Ovary (tissue), 9 donors: ENCODE data around the gene MEGF6. TPM values are rescaled to one million over a fixed set of nuclear protein-coding genes. Genes with fewer than 3 reads are reported as not detected.

ENCODE experiments used
- DNase-seq, 5 donors: peaks; one replicate each; pipeline ENCODE4 v3.0.0-alpha.2; 2019 to 2020
- H3K27ac ChIP-seq, 2 donors: fragments of 200-600 bp; one replicate each; pipeline versions ENCODE4 v1.5.1 to v1.8.0; 2019 to 2022
- H3K27me3 ChIP-seq: fragments of 200-600 bp; one replicate; pipeline ENCODE4 v1.8.0; 2022
- H3K36me3 ChIP-seq: fragments of 200-600 bp; sonication (generic); one replicate; pipeline ENCODE4 v1.5.1; 2019
- H3K4me1 ChIP-seq: one replicate; pipeline ENCODE4 v1.8.1; 2013; ENCODE audit warnings: mild to moderate bottlenecking, moderate library complexity; ENCODE audit not compliant: insufficient read depth
- H3K4me3 ChIP-seq: fragments of 200-600 bp; sonication (generic); one replicate; pipeline ENCODE4 v1.5.1; 2017
- H3K9me3 ChIP-seq, 2 donors: fragments of 200-600 bp in 1 of 2; sonication (generic) in 1 of 2; one replicate each; pipeline versions ENCODE4 v1.5.1 to v1.8.1; 2013 to 2019; ENCODE audit warnings: mild to moderate bottlenecking in 1 of 2, moderate library complexity in 1 of 2
- CTCF ChIP-seq, 3 donors: fragments of 450-650 bp in 2 of 3; fragments of 200-600 bp in 1 of 3; IDR thresholded peaks; one replicate each; pipeline versions ENCODE4 v1.5.1 to v1.8.0; 2016 to 2022; ENCODE audit warnings: antibody characterized with exemption in 3 of 3, mild to moderate bottlenecking in 1 of 3
- EP300 ChIP-seq: sonication (generic); formaldehyde crosslinking; IDR thresholded peaks from one replicate; pipeline ENCODE4 v1.6.1; 2017; ENCODE audit warnings: antibody characterized with exemption
- POLR2A ChIP-seq: fragments of 450-650 bp; IDR thresholded peaks from one replicate; pipeline ENCODE4 v1.6.1; 2017; ENCODE audit warnings: antibody characterized with exemption, mild to moderate bottlenecking, moderate library complexity
- WGBS, 3 donors: extraction: QIAGEN DNeasy Blood & Tissue Kit in 1 of 3; methylation state at CpG; one replicate each; pipeline versions ENCODE4 v1.1.5 to v1.1.7; 2013 to 2017; 5-methylcytosine and 5-hydroxymethylcytosine counted together
- intact Hi-C, 4 donors: fragments of 100-400 bp; cut with DNase I; formaldehyde crosslinking; loops; one replicate each; pipeline versions ENCODE4 v1.11.0 to v1.15.1; 2022 to 2023
- polyA plus RNA-seq, 2 donors: library from polyadenylated mRNA; stranded (reverse); fragments of 200-250 nt in 1 of 2; fragments of 350-450 nt in 1 of 2; fragmentation: Illumina TruSeq in 1 of 2; extraction: RNeasy Lipid Tissue Mini Kit (QIAGEN cat#74804) in 1 of 2; gene quantifications; one replicate each; pipeline ENCODE4 v1.2.3, GENCODE V29; 2013 to 2014
- total RNA-seq, 7 donors: library from RNA; depleted of rRNA in 2 of 7; stranded (reverse); fragments of >200 nt in 2 of 7; fragmentation: NEBNext Ultra II Directional in 3 of 7; extraction: Animal tissue kit (Norgen Biotek cat#: 25700) in 3 of 7; gene quantifications; one replicate each; pipeline versions ENCODE4 v1.1.0 to v1.2.4, GENCODE V29; 2016 to 2023
- donor health status: DM: no; HTN: no; CAD: no; lungs with moderate emphysema.
- donor health status: DM: no; HTN: no; CAD: no.
- donor health status: Bipolar disorder and iron deficiency.
- donor health status: DM: yes; HTN: yes; CAD: no.
- donor health status: DM: no; HTN: no; CAD: no.
- donor health status: DM: yes; HTN: yes; CAD: no.

MEGF6 gene
- total and polyA plus RNA-seq, 9 donors: 0.10 to 117 (median 12.5) TPM

DNA sequence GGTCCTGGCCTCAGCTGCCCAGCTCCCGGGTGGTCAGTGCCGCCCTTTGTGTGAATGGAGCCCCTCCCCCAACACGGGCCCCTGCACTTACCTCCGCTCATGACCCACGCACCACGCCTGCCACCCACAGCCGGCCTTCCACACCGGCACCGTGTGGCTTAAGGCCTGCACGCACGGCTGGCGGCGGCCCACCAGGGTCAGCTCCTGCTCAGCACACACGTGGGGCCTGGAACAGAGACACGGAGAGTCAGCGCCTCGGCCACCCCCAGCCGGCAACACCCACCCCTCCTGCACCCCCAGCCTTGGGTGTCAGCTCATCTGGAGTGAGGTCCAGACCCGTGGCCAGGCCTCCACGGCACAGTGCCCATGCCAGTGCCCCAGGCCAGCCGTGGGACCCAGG is 8.9 kb downstream of the MEGF6 start:
- TF ChIP-seq POLR2A (no peak), CTCF (IDR thresholded peaks at IDR 0.05) (no peak), EP300 (no peak)
- H3K4me1 ChIP-seq: peaks cover 6% of the 10 kb centered on the region
- no peaks in the 10 kb centered on the region for H3K36me3 ChIP-seq
- H3K9me3 ChIP-seq: no peaks in the 10 kb centered on the region
- intact Hi-C loops: no loop called here
- H3K4me3 ChIP-seq: no peak overlapping the region
- no peak for DNase-seq
- no peaks in the 10 kb centered on the region for H3K27me3 ChIP-seq
- WGBS, 3 donors: 89 to 90% (median 90%) methylated on average over 21 of the region's 21 CpGs
- H3K27ac ChIP-seq: no peak overlapping the region

DNA sequence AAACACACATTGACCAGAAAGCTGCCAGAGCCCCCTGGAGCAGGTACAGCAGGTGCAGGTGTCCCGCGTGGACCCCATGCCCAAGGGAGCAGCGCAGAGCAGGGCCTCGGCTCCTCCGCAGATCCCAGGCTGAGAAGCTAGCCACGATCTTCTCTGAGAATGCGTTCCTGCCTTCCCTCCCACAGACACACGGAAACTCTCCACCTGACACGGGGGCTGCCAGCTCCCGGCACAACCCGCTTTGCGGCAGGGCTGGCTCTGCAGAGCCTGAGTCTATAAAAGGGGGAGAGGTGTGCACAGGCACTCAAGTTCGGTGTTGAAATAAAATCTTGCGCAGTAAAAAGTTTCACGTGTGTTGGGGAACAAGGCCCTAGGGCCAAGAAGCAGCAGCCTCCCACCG is 9.6 kb downstream of the MEGF6 start:
- no peaks in the 10 kb centered on the region for H3K9me3 ChIP-seq
- DNase-seq: no peak
- H3K4me1 ChIP-seq: peaks cover 6% of the 10 kb centered on the region
- H3K27ac ChIP-seq: no peak overlapping the region
- H3K4me3 ChIP-seq: no peak overlapping the region
- WGBS, 3 donors: 71 to 79% (median 73%) methylated on average over 15 to 16 of the region's 16 CpGs
- no peak for TF ChIP-seq EP300
- no peak for TF ChIP-seq CTCF (IDR thresholded peaks at IDR 0.05)
- TF ChIP-seq POLR2A: no peak
- no peaks in the 10 kb centered on the region for H3K27me3 ChIP-seq
- H3K36me3 ChIP-seq: no peaks in the 10 kb centered on the region
- intact Hi-C loops: no loop called here

DNA sequence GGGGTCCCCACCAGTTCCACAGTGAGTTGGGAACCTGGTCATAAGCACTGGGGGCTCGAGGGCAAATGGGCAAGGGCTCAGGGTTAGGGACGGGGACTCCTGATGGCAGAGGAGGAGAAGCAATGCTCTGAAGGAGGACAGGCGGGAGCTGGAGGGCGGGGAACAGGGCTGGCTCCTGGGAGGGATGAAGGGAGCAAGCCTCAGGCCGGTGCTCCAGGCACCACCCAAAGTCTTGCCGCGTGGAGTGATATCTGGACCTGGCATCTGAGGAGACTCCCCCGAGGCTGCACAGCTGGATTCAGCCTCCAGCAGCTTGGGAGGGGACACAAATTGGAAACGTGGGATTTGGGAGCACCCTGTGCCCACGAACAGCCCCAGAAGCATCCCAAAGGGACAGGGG is 11.0 kb downstream of the MEGF6 start:
- no peak overlapping the region for H3K27ac ChIP-seq
- H3K36me3 ChIP-seq: no peaks in the 10 kb centered on the region
- no peak overlapping the region for H3K4me3 ChIP-seq
- intact Hi-C loops: no loop called here
- DNase-seq: no peak
- H3K9me3 ChIP-seq: no peaks in the 10 kb centered on the region
- H3K27me3 ChIP-seq: no peaks in the 10 kb centered on the region
- TF ChIP-seq EP300 (no peak), CTCF (IDR thresholded peaks at IDR 0.05) (no peak), POLR2A (no peak)
- 73 to 81% (median 79%) methylated on average over 10 of the region's 10 CpGs for WGBS, 3 donors
- peaks cover 6% of the 10 kb centered on the region for H3K4me1 ChIP-seq

- Histone ChIP-seq H3K27ac (no peak overlapping the region), H3K4me3 (no peak overlapping the region), H3K36me3 (no peaks in the 10 kb centered on the region), H3K9me3 (no peaks in the 10 kb centered on the region), H3K4me1 (peaks cover 6% of the 10 kb centered on the region), H3K27me3 (no peaks in the 10 kb centered on the region)
- intact Hi-C loops: no loop called here
- no peak for DNase-seq
- WGBS, 3 donors: 85 to 87% (median 87%) methylated on average over 14 to 15 of the region's 15 CpGs
- TF ChIP-seq EP300 (no peak), CTCF (IDR thresholded peaks at IDR 0.05) (no peak), POLR2A (no peak)
These were observed 11.5 kb downstream of the MEGF6 start for GRCh38 chr1:3599816-3600215.
